Measurements from ENCODE around the gene LAMC2.

- TF ChIP-seq ZHX1 (CRISPR knock-in tag; IDR thresholded peaks at IDR 0.05; ENCODE audit: low read depth) (no peak), MAX (IDR thresholded peaks at IDR 0.05) (no peak), JUN (CRISPR knock-in tag; IDR thresholded peaks at IDR 0.05) (no peak), CTCF (CRISPR knock-in tag; IDR thresholded peaks at IDR 0.05) (no peak), ZSCAN21 (CRISPR knock-in tag; IDR thresholded peaks at IDR 0.05; ENCODE audit: borderline replicate concordance) (no peak), CREB1 (IDR thresholded peaks at IDR 0.05) (no peak), CREB1 (CRISPR knock-in tag; IDR thresholded peaks at IDR 0.05) (no peak), JUND (CRISPR knock-in tag; IDR thresholded peaks at IDR 0.05) (no peak), SP1 (IDR thresholded peaks at IDR 0.05) (no peak), SP1 (CRISPR knock-in tag; IDR thresholded peaks at IDR 0.05) (no peak), NFYB (CRISPR knock-in tag; IDR thresholded peaks at IDR 0.05) (no peak), NR2F2 (IDR thresholded peaks at IDR 0.05; ENCODE audit: borderline replicate concordance, low read depth) (no peak), ZFP62 (CRISPR knock-in tag; IDR thresholded peaks at IDR 0.05) (no peak), MXI1 (IDR thresholded peaks at IDR 0.05; ENCODE audit: borderline replicate concordance, low read depth, low read length) (no peak), ZGPAT (CRISPR knock-in tag; IDR thresholded peaks at IDR 0.05) (no peak)
- TF ChIP-seq, protein P1, sequence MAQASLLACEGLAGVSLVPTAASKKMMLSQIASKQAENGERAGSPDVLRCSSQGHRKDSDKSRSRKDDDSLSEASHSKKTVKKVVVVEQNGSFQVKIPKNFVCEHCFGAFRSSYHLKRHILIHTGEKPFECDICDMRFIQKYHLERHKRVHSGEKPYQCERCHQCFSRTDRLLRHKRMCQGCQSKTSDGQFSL (CRISPR knock-in tag; IDR thresholded peaks at IDR 0.05), result no peak
Measured at GRCh38 chr1:183223467-183223866, 37.4 kb downstream of the LAMC2 start.
